Psoas muscle (tissue), 8 donors: Measurements from ENCODE around the gene FAM222A. TPM values are rescaled to one million over a fixed set of nuclear protein-coding genes. Genes with fewer than 3 reads are reported as not detected.

Source experiments
- ATAC-seq, 4 donors: fragments of 200-7000 bp; cut with Tn5 transposase; one replicate each; pipeline ENCODE4 v1.9.1; 2020; ENCODE audit warnings: moderate library complexity in 3 of 4, mild to moderate bottlenecking in 2 of 4
- DNase-seq, 2 donors: peaks; one replicate each; pipeline ENCODE4 v3.0.0-alpha.2; 2020
- H3K27ac ChIP-seq: fragments of 200-600 bp; one replicate; pipeline ENCODE4 v1.8.0; 2022
- H3K27me3 ChIP-seq, 3 donors: fragments of 200-600 bp in 1 of 3; one replicate each; pipeline versions ENCODE4 v1.6.1 to v1.8.0; 2013 to 2022; ENCODE audit warnings: low read length in 2 of 3, mild to moderate bottlenecking in 2 of 3, moderate library complexity in 1 of 3; ENCODE audit not compliant: insufficient read depth in 3 of 3
- H3K36me3 ChIP-seq, 2 donors: fragments of 200-600 bp in 1 of 2; one replicate each; pipeline versions ENCODE4 v1.6.1 to v1.8.0; 2013 to 2022; ENCODE audit warnings: low read depth in 1 of 2, mild to moderate bottlenecking in 1 of 2, moderate library complexity in 1 of 2; ENCODE audit not compliant: insufficient read depth in 1 of 2
- H3K4me1 ChIP-seq: fragments of 200-600 bp; one replicate; pipeline ENCODE4 v1.8.0; 2022
- H3K4me3 ChIP-seq: fragments of 200-600 bp; one replicate; pipeline ENCODE4 v1.8.0; 2022; ENCODE audit warnings: mild to moderate bottlenecking
- H3K9me3 ChIP-seq: fragments of 200-600 bp; one replicate; pipeline ENCODE4 v1.8.0; 2022
- CTCF ChIP-seq: fragments of 200-600 bp; IDR thresholded peaks from one replicate; pipeline ENCODE4 v1.8.0; 2022; ENCODE audit warnings: antibody characterized with exemption
- WGBS, 3 donors: extraction: QIAGEN DNeasy Blood & Tissue Kit; methylation state at CpG; one replicate each; pipeline versions ENCODE4 v1.1.6 to v1.1.7; 2013; 5-methylcytosine and 5-hydroxymethylcytosine counted together
- intact Hi-C, 2 donors: fragments of 100-400 bp; cut with DNase I; formaldehyde crosslinking; loops; one replicate each; pipeline versions ENCODE4 v1.11.0 to v1.14.2; 2022
- polyA plus RNA-seq, 3 donors: library from polyadenylated mRNA; stranded (reverse); fragments of 200-250 nt; gene quantifications; one replicate each; pipeline ENCODE4 v1.2.3, GENCODE V29; 2013
- total RNA-seq, 4 donors: library from RNA; stranded (reverse); fragmentation: NEBNext Ultra II Directional in 2 of 4; extraction: Animal tissue kit (Norgen Biotek cat#: 25700) in 2 of 4; gene quantifications; one replicate each; pipeline versions ENCODE4 v1.2.1 to v1.2.4, GENCODE V29; 2021 to 2023
- donor health status: healthy with polysubstance abuse.
- donor health status: DM: no; HTN: no; CAD: no; lungs with moderate emphysema.
- donor health status: Bipolar disorder and iron deficiency.
- donor health status: healthy.
- donor health status: DM: yes; HTN: yes; CAD: no.
- donor health status: DM: no; HTN: no; CAD: no.
- donor health status: DM: no; HTN: no; CAD: no.
- donor health status: DM: yes; HTN: yes; CAD: no.

The FAM222A gene
- total and polyA plus RNA-seq, 7 donors, result 0.59 to 15.8 (median 5.1) TPM

- Histone ChIP-seq H3K27me3 (no peaks in the 10 kb centered on the region), H3K4me1 (no peaks in the 10 kb centered on the region), H3K9me3 (no peaks in the 10 kb centered on the region), H3K36me3 (no peaks in the 10 kb centered on the region), H3K27ac (no peak overlapping the region), H3K4me3 (no peak overlapping the region)
- WGBS, 3 donors, result 88 to 92% (median 90%) methylated on average over 6 of the region's 6 CpGs
- DNase-seq (peak; percentile 9 to 41), ATAC-seq (no peak)
- intact Hi-C loops, result no loop called here
- TF ChIP-seq CTCF, result no peak
Observed at GRCh38 chr12:109738878-109739665, 25.4 kb downstream of the FAM222A start.

- intact Hi-C loops, result no loop called here
- no peak for TF ChIP-seq CTCF
- ATAC-seq, result no peak
- no peak overlapping the region for H3K27ac ChIP-seq
- H3K4me3 ChIP-seq, result no peak overlapping the region
- H3K4me1 ChIP-seq, result no peaks in the 10 kb centered on the region
- WGBS, 3 donors, result 59 to 67% (median 61%) methylated on average over 18 of the region's 18 CpGs
- no peaks in the 10 kb centered on the region for H3K36me3 ChIP-seq
- H3K9me3 ChIP-seq, result no peaks in the 10 kb centered on the region
- H3K27me3 ChIP-seq, result no peaks in the 10 kb centered on the region
- DNase-seq, result peak; percentile 12 to 39
Observed at GRCh38 chr12:109739747-109740693, 26.4 kb downstream of the FAM222A start.

GRCh38 chr12:109740694-109741245 lies 27.1 kb downstream of the FAM222A start:
- Histone ChIP-seq H3K27me3 (no peaks in the 10 kb centered on the region), H3K4me1 (no peaks in the 10 kb centered on the region), H3K27ac (no peak overlapping the region), H3K9me3 (no peaks in the 10 kb centered on the region), H3K36me3 (no peaks in the 10 kb centered on the region), H3K4me3 (no peak overlapping the region)
- TF ChIP-seq CTCF, result no peak
- intact Hi-C loops, result no loop called here
- DNase-seq (peak; percentile 4 to 35), ATAC-seq (no peak)
- WGBS, 3 donors, result 88 to 93% (median 91%) methylated on average over 10 of the region's 10 CpGs

- no peak overlapping the region for H3K4me3 ChIP-seq
- WGBS, 3 donors, result 84 to 90% (median 87%) methylated on average over 4 of the region's 4 CpGs
- DNase-seq, result peak; percentile 5 to 23
Observed at GRCh38 chr12:109741286-109741969, 27.8 kb downstream of the FAM222A start.

More at GRCh38 chr12:109741286-109741969, 27.8 kb downstream of the FAM222A start:
- intact Hi-C loops, result no loop called here
- no peak for ATAC-seq
- Histone ChIP-seq H3K36me3 (no peaks in the 10 kb centered on the region), H3K27me3 (no peaks in the 10 kb centered on the region), H3K4me1 (no peaks in the 10 kb centered on the region), H3K27ac (no peak overlapping the region), H3K9me3 (no peaks in the 10 kb centered on the region)
- no peak for TF ChIP-seq CTCF
